SK-N-SH (cell line): ENCODE data around the gene ZFP42. TPM values are rescaled to one million over a fixed set of nuclear protein-coding genes. Genes with fewer than 3 reads are reported as not detected.
"Not testable (repeated sequence)": the region's sequence is repeated elsewhere in the genome, so short reads cannot be mapped to it uniquely, and the experiment has no call there.

ENCODE experiments used
- CTCF ChIA-PET: fragments of 300-600, 350-600 bp; formaldehyde crosslinking; extraction: SDS; loops from one replicate; lab custom pipeline; 2021; lab: Yijun Ruan, JAX
- POLR2A ChIA-PET: fragments of 350-600 bp; sonication (Branson Sonifier 250); formaldehyde crosslinking; extraction: SDS; loops from one replicate; lab custom pipeline; 2020; ENCODE audit warnings: antibody characterized with exemption, inconsistent platforms; lab: Yijun Ruan, JAX
- DNase-seq: peaks from one replicate; pipeline ENCODE4 v3.0.0; 2012
- H2AFZ ChIP-seq: fragments of 200-600 bp; sonication (generic); 2 replicates; pipeline ENCODE4 v1.8.1; 2016; ENCODE audit warnings: antibody characterized with exemption, mild to moderate bottlenecking, low read depth
- H3F3A ChIP-seq: fragments of 200-600 bp; sonication (generic); replicated peaks from 2 replicates; pipeline ENCODE3; 2016; ENCODE audit warnings: antibody characterized with exemption, mild to moderate bottlenecking; ENCODE audit not compliant: insufficient read depth
- H3K27ac ChIP-seq, 2 experiments: fragments of 200-500 bp in 1 of 2; fragments of 200-600 bp in 1 of 2; sonication (Bioruptor generic) in 1 of 2; sonication (generic), shearing (Covaris generic) in 1 of 2; 2 replicates each; pipeline versions ENCODE4 v1.5.1 to v1.6.1; 2014 to 2016; ENCODE audit warnings: low read depth in 2 of 2, inconsistent platforms in 1 of 2, low read length in 1 of 2, mild to moderate bottlenecking in 1 of 2, mixed read lengths in 1 of 2
- H3K27me3 ChIP-seq: fragments of 200-600 bp; sonication (generic), shearing (Covaris generic); 2 replicates; pipeline ENCODE4 v1.6.1; 2016; ENCODE audit warnings: mixed run types; ENCODE audit not compliant: insufficient read depth
- H3K36me3 ChIP-seq, 2 experiments: fragments of 200-500 bp in 1 of 2; fragments of 200-600 bp in 1 of 2; sonication (Bioruptor generic) in 1 of 2; sonication (generic) in 1 of 2; replicated peaks in 1 of 2; 2 replicates each; pipeline versions ENCODE3 to v1.5.1; 2014 to 2016; ENCODE audit warnings: low read length in 1 of 2, mild to moderate bottlenecking in 1 of 2; ENCODE audit not compliant: insufficient read depth in 2 of 2, control insufficient read depth in 1 of 2
- H3K4me1 ChIP-seq, 2 experiments: fragments of 200-500 bp in 1 of 2; fragments of 200-600 bp in 1 of 2; sonication (Bioruptor generic) in 1 of 2; sonication (generic), shearing (Covaris generic) in 1 of 2; 2 replicates each; pipeline versions ENCODE4 v1.5.1 to v1.6.1; 2014 to 2016; ENCODE audit warnings: low read depth in 1 of 2, low read length in 1 of 2, mixed run types in 1 of 2; ENCODE audit not compliant: insufficient read depth in 2 of 2, control insufficient read depth in 1 of 2
- H3K4me2 ChIP-seq: fragments of 200-600 bp; sonication (generic), shearing (Covaris generic); 2 replicates; pipeline ENCODE4 v1.6.1; 2017; ENCODE audit warnings: mixed run types
- H3K4me3 ChIP-seq, 2 experiments: fragments of 200-500 bp in 1 of 2; fragments of 200-600 bp in 1 of 2; sonication (Bioruptor generic) in 1 of 2; sonication (generic), shearing (Covaris generic) in 1 of 2; 2 replicates each; pipeline versions ENCODE4 v1.5.1 to v1.8.1; 2014 to 2016; ENCODE audit warnings: low read depth in 2 of 2, inconsistent platforms in 1 of 2, low read length in 1 of 2, mild to moderate bottlenecking in 1 of 2, mixed read lengths in 1 of 2, moderate library complexity in 1 of 2
- H3K79me2 ChIP-seq: fragments of 200-600 bp; sonication (generic); 2 replicates; pipeline ENCODE4 v1.8.1; 2017; ENCODE audit warnings: mild to moderate bottlenecking; ENCODE audit not compliant: insufficient read depth
- H3K9ac ChIP-seq: fragments of 200-600 bp; sonication (generic); 2 replicates; pipeline ENCODE4 v1.6.1; 2017; ENCODE audit warnings: mixed run types
- H3K9me2 ChIP-seq: fragments of 200-600 bp; sonication (generic); 2 replicates; pipeline ENCODE4 v1.6.1; 2017; ENCODE audit warnings: mixed run types
- H3K9me3 ChIP-seq: fragments of 200-600 bp; sonication (generic); 2 replicates; pipeline ENCODE4 v1.6.1; 2017; ENCODE audit warnings: mixed run types, mild to moderate bottlenecking, moderate library complexity
- H4K20me1 ChIP-seq: fragments of 200-600 bp; sonication (generic); 2 replicates; pipeline ENCODE4 v1.6.1; 2017; ENCODE audit warnings: mild to moderate bottlenecking, mixed run types; ENCODE audit not compliant: insufficient read depth
- CTCF ChIP-seq: fragments of 200-600 bp; sonication (generic); IDR thresholded peaks from 2 replicates; pipeline ENCODE4 v1.6.1; 2017; ENCODE audit warnings: antibody characterized with exemption, mild to moderate bottlenecking, moderate library complexity
- EP300 ChIP-seq, 2 experiments: IDR thresholded peaks; 2 replicates each; pipeline versions ENCODE4 v1.4.0 to v1.6.1; 2012; ENCODE audit warnings: borderline replicate concordance in 1 of 2, low read depth in 1 of 2, low read length in 1 of 2
- GABPA ChIP-seq: IDR thresholded peaks from 2 replicates; pipeline ENCODE4 v1.4.0; 2012; ENCODE audit warnings: low read depth, mild to moderate bottlenecking
- GATA2 ChIP-seq: sonication (generic); formaldehyde crosslinking; IDR thresholded peaks from 2 replicates; pipeline ENCODE4 v1.5.0; 2020; ENCODE audit warnings: mild to moderate bottlenecking, missing genetic modification reagents
- MAX ChIP-seq: IDR thresholded peaks from 2 replicates; pipeline ENCODE4 v1.4.0; 2012; ENCODE audit warnings: low read depth
- MEF2A ChIP-seq: IDR thresholded peaks from 2 replicates; pipeline ENCODE4 v1.4.0; 2012; ENCODE audit warnings: low read depth, borderline replicate concordance
- NRF1 ChIP-seq: IDR thresholded peaks from 2 replicates; pipeline ENCODE4 v1.6.1; 2012; ENCODE audit warnings: low read depth, mild to moderate bottlenecking, low read length
- POLR2AphosphoS5 ChIP-seq: IDR thresholded peaks from 2 replicates; pipeline ENCODE4 v1.6.1; 2012; ENCODE audit warnings: low read depth, low read length
- RCOR1 ChIP-seq: fragments of 150-350 bp; IDR thresholded peaks from 2 replicates; pipeline ENCODE4 v1.6.1; 2017; ENCODE audit warnings: antibody characterized with exemption, low read length
- RFX5 ChIP-seq: IDR thresholded peaks from 2 replicates; pipeline ENCODE4 v1.6.1; 2012; ENCODE audit warnings: mild to moderate bottlenecking, improper control_type of control experiment, low read length
- RXRA ChIP-seq: IDR thresholded peaks from 2 replicates; pipeline ENCODE4 v1.4.0; 2012; ENCODE audit warnings: low read depth, mild to moderate bottlenecking, borderline replicate concordance
- SIN3A ChIP-seq: IDR thresholded peaks from 2 replicates; pipeline ENCODE4 v1.6.1; 2012; ENCODE audit warnings: low read depth, mild to moderate bottlenecking, low read length, moderate library complexity, borderline replicate concordance
- TAF1 ChIP-seq: IDR thresholded peaks from 2 replicates; pipeline ENCODE4 v1.6.1; 2012; ENCODE audit warnings: low read depth, mild to moderate bottlenecking, low read length, moderate library complexity, borderline replicate concordance
- TCF12 ChIP-seq: IDR thresholded peaks from 2 replicates; pipeline ENCODE4 v1.4.0; 2012
- TEAD4 ChIP-seq: IDR thresholded peaks from 2 replicates; pipeline ENCODE4 v1.4.0; 2012; ENCODE audit warnings: mild to moderate bottlenecking, borderline replicate concordance; ENCODE audit not compliant: insufficient read depth
- USF1 ChIP-seq: IDR thresholded peaks from 2 replicates; pipeline ENCODE4 v1.4.0; 2012; ENCODE audit warnings: low read depth, borderline replicate concordance
- USF2 ChIP-seq: fragments of 150-350 bp; IDR thresholded peaks from 2 replicates; pipeline ENCODE4 v1.6.1; 2017; ENCODE audit warnings: antibody characterized with exemption, low read length, low read depth, borderline replicate concordance
- YY1 ChIP-seq: IDR thresholded peaks from 2 replicates; pipeline ENCODE4 v1.4.0; 2012; ENCODE audit warnings: low read depth, mild to moderate bottlenecking
- WGBS: methylation state at CpG from one replicate; pipeline ENCODE4 v1.1.6; 2017; ENCODE audit warnings: low lambda C conversion rate; 5-methylcytosine and 5-hydroxymethylcytosine counted together
- polyA plus RNA-seq, 3 experiments: library from polyadenylated mRNA; depleted of rRNA; stranded (reverse); fragments of >200 nt; gene quantifications; 2 replicates each; pipeline ENCODE4 v1.2.3, GENCODE V29; 2012
- TF ChIP-seq, protein P1 (sequence below): IDR thresholded peaks from 2 replicates; pipeline ENCODE4; 2012
- TF ChIP-seq, protein P2 (sequence below): fragments of 150-350 bp; IDR thresholded peaks from 2 replicates; pipeline ENCODE4 v1.6.1; 2016; ENCODE audit warnings: mild to moderate bottlenecking, low read depth, low read length

ZFP42 gene
- polyA plus RNA-seq, 1 of the 3 experiments (the other 2 are of a cell fraction): not detected

- no peak overlapping the region for H3K9ac ChIP-seq
- H3K27me3 ChIP-seq: no peaks in the 10 kb centered on the region
- TF ChIP-seq MEF2A: no peak
- no peak for TF ChIP-seq POLR2AphosphoS5
- H3K4me3 ChIP-seq: no peak overlapping the region
- no peak overlapping the region for H3K4me2 ChIP-seq
- H4K20me1 ChIP-seq: no peaks in the 10 kb centered on the region
- POLR2A ChIA-PET: no interaction called here
- H3K79me2 ChIP-seq: no peaks in the 10 kb centered on the region
- H3K9me2 ChIP-seq: no peaks in the 10 kb centered on the region
- no peak overlapping the region for H2AFZ ChIP-seq
- H3K27ac ChIP-seq: no peak overlapping the region
- CTCF ChIA-PET: no interaction called here
- DNase-seq: no peak
- no peaks in the 10 kb centered on the region for H3K36me3 ChIP-seq
- H3F3A ChIP-seq: no peaks in the 10 kb centered on the region
- H3K4me1 ChIP-seq: no peaks in the 10 kb centered on the region
- no peaks in the 10 kb centered on the region for H3K9me3 ChIP-seq
- WGBS: 83% methylated on average over 9 of the region's 15 CpGs
Measured at GRCh38 chr4:188042191-188042590, 46.6 kb downstream of the ZFP42 start.

GRCh38 chr4:188043154-188043553, 47.6 kb downstream of the ZFP42 start:
- Histone ChIP-seq H3K4me2 (no peak overlapping the region), H3F3A (no peaks in the 10 kb centered on the region), H3K4me1 (no peaks in the 10 kb centered on the region), H2AFZ (no peak overlapping the region), H3K9ac (no peak overlapping the region), H3K27ac (no peak overlapping the region), H3K79me2 (no peaks in the 10 kb centered on the region), H3K9me2 (no peaks in the 10 kb centered on the region), H3K9me3 (no peaks in the 10 kb centered on the region), H3K27me3 (no peaks in the 10 kb centered on the region), H3K4me3 (no peak overlapping the region), H3K36me3 (no peaks in the 10 kb centered on the region), H4K20me1 (no peaks in the 10 kb centered on the region)
- WGBS: 42% methylated on average over 5 of the region's 5 CpGs
- CTCF ChIA-PET: no interaction called here
- POLR2A ChIA-PET: no interaction called here
- TF ChIP-seq TCF12 (no peak), MEF2A (no peak), EP300 (IDR thresholded peaks at IDR 0.05; ENCODE audit: borderline replicate concordance in 1 of 2, low read depth in 1 of 2, low read length in 1 of 2) (no peak), MAX (no peak), RXRA (no peak), GATA2 (CRISPR knock-in tag) (no peak), TAF1 (no peak), CTCF (no peak), SIN3A (no peak), POLR2AphosphoS5 (no peak), USF1 (no peak), USF2 (no peak), GABPA (no peak), TEAD4 (no peak), NRF1 (no peak), YY1 (no peak), RFX5 (no peak), RCOR1 (no peak)
- TF ChIP-seq, protein P1, sequence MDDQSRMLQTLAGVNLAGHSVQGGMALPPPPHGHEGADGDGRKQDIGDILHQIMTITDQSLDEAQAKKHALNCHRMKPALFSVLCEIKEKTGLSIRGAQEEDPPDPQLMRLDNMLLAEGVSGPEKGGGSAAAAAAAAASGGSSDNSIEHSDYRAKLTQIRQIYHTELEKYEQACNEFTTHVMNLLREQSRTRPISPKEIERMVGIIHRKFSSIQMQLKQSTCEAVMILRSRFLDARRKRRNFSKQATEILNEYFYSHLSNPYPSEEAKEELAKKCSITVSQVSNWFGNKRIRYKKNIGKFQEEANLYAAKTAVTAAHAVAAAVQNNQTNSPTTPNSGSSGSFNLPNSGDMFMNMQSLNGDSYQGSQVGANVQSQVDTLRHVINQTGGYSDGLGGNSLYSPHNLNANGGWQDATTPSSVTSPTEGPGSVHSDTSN: no peak
- TF ChIP-seq, protein P2, sequence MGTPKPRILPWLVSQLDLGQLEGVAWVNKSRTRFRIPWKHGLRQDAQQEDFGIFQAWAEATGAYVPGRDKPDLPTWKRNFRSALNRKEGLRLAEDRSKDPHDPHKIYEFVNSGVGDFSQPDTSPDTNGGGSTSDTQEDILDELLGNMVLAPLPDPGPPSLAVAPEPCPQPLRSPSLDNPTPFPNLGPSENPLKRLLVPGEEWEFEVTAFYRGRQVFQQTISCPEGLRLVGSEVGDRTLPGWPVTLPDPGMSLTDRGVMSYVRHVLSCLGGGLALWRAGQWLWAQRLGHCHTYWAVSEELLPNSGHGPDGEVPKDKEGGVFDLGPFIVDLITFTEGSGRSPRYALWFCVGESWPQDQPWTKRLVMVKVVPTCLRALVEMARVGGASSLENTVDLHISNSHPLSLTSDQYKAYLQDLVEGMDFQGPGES: no peak
- no peak for DNase-seq

DNA sequence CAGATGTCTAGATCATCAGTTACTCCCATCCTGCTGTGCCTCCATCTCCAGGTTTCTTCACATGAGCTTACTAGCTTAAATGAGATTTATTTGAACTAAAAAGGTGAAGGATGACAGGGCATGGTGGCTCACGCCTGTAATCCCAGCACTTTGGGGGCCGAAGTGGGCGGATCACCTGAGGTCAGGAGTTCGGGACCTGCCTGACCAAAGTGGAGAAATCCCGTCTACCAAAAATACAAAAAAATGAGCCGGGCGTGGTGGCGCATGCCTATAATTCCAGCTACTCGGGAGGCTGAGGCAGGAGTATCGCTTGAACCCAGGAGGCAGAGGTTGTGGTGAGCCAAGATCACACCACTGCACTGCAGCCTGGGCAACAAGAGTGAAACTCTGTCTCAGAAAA, 49.9 kb downstream of the ZFP42 start:
- H3K27ac ChIP-seq, H3K4me1 ChIP-seq, H3K36me3 ChIP-seq, H3K27me3 ChIP-seq, H3K9me2 ChIP-seq, H3K4me2 ChIP-seq, H4K20me1 ChIP-seq, H3K9me3 ChIP-seq, H3K79me2 ChIP-seq, DNase-seq, CTCF ChIA-PET, H3F3A ChIP-seq, POLR2A ChIA-PET, H2AFZ ChIP-seq, H3K9ac ChIP-seq, H3K4me3 ChIP-seq: not testable (repeated sequence)
- WGBS: 46% methylated on average over 10 of the region's 10 CpGs
